ENCODE results near the gene GNAT1. TPM values are rescaled to one million over a fixed set of nuclear protein-coding genes. Genes with fewer than 3 reads are reported as not detected.

Gene GNAT1
- total RNA-seq, 1 donor from 2014 or later: not detected

DNA sequence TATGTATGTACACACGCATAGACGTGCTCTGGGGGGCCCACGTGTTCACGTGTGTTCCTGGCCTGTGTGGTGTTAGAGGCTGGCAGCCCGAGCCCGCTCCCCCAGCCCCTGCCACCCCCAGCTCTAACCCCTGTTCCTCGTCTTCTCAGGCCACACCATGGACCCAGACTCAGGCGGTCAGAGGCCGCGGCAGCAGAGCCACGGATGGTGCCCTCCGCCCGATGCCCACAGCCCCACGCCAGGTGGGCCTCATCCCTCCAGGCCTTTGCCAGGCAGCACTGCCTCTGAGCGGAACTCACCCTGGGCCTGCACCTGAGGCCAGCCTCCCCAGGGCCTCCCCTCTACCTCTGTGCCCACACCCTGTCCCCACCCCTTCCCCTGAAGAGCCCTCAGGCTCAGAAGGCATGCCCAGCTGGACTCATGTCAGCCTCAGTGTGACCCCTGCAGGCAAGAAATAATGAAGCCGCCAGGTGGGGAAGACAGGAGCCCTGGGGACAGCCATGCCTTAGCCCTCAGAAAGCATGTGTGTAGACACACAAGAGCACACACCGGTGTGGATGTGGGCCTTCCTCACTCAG is 16.4 kb upstream of the GNAT1 start:
- no peak for DNase-seq (ENCODE audit: low spot score in 2 of 2)
- FAIRE-seq: no peak

DNA sequence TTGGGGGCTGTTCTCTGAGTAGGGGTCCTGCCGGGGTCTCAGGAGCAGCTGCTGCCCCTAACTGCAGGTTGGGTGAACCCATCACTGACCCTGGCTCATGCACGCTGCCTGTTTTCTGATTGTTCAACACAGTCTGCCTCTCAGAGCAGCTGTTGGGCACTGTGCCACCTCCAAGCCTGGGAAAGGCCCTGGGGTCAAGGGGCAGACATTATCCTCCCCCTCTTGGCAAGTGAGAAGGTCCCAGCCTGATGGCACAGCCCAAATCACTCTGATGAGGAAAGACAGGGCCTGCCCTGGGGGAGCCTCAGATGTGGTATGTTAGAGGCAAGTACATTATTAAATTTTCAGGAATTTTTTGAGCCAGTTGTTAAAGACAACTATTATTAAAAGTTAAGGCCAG is 14.1 kb upstream of the GNAT1 start:
- DNase-seq (ENCODE audit: low spot score in 2 of 2): no peak
- FAIRE-seq: no peak

DNA sequence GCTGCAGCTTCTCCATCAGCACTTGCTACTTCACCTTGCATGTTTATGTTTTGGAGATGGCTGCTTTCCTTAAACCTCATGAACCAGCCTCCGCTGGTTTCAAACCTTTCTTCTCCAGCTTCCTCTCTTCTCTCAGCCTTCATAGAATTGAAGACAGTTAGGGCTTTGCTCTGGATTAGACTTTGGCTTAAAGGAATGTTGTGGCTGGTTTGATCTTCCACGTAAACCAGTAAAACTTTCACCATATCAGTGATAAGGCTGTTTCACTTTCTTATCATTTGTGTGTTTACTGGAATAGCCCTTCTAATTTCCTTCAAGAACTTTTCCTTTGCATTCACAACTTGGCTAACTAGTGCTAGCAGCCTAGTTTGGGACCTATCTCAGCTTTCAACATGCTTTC is 11.7 kb upstream of the GNAT1 start:
- DNase-seq (ENCODE audit: low spot score in 2 of 2): no peak
- FAIRE-seq: no peak

DNA sequence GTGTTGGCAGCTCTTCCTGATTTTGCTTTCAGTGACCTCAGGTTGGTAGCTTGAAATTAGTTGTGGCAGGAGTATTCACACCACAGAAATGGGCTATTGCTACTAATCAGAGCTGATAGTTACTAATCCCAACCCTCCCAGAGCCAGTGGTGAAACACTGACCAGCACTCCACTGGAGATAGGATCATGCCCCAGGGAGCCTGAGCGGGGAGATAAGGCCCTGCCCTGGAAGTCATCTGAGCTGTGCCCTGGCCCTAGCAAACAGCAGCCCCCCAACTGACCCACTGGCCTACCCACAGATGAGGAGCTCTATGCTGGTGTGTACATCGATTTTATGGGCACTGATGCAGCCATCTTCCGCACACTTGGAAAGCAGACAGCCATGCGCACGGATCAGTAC is 9.4 kb upstream of the GNAT1 start:
- DNase-seq (ENCODE audit: low spot score in 2 of 2) (no peak), FAIRE-seq (no peak)

DNA sequence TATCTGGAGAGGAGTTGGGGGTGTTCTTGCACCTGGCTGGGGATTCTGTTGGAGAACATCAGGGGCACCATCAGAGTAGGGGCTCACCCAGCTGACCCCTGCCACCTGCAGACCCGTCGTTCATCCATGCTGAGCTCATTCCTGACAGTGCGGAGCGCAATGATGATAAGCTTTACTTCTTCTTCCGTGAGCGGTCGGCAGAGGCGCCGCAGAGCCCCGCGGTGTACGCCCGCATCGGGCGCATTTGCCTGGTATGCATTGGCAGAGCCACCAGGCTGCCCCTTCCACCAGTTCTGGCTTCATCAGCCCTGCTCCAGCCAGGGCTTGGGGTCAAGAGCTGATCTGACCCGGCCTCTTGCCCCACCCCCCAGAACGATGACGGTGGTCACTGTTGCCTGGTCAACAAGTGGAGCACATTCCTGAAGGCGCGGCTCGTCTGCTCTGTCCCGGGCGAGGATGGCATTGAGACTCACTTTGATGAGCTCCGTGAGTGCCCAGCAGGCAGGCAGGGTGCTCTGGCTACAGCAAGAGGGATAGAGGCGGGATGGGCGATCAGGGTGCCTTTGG is 8.8 kb upstream of the GNAT1 start:
- DNase-seq (ENCODE audit: low spot score in 2 of 2) (no peak), FAIRE-seq (no peak)

DNA sequence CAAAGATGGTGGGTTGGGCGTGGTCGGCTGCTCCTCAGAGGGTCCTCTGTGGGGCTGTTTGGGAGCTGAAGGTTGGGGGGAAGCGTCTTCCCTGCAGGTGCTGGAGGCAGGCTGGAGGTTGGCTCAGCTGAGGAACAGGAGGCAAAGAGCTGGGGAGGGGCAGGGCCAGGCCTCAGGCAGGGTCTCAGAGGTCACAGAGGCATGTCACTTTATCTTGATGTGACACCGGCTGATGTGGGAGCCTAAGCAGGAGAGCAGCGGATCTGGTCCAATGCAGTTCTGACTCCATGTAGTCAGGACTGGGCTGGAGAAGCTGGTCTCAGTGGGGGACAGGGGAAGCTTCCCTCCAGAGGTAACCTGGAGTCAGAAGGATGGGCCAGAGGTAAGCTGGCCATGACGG is 7.7 kb upstream of the GNAT1 start:
- no peak for DNase-seq (ENCODE audit: low spot score in 2 of 2)
- FAIRE-seq: no peak

DNA sequence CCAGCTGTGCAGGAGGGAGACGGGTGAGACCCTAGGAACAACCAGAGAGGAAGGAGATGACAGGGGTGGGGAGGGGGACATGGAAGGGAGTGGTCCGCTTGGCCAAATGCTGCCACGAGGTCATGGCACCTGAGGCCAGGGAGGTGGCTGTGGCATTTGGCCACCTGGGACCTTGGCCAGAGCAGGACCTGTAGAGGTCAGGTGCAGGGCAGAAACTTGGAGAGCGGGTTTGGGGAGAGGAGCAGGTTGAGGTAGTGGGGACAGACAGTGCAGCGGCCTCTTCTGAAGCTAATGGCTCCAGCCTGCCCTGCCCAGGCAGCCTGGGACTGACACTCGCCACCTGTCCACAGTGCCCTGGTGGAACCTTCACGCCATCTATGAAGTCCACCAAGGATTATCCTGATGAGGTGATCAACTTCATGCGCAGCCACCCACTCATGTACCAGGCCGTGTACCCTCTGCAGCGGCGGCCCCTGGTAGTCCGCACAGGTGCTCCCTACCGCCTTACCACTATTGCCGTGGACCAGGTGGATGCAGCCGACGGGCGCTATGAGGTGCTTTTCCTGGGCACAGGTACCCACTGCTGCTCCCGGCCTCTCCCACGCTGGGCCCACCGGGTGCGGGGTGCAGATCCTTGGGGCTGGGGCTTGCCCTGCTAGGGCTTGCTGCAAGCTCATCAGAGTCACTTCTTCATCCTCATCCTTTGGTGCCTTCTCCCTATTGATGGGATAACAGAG is 7.0 kb upstream of the GNAT1 start:
- DNase-seq (ENCODE audit: low spot score in 2 of 2): no peak
- no peak for FAIRE-seq

DNA sequence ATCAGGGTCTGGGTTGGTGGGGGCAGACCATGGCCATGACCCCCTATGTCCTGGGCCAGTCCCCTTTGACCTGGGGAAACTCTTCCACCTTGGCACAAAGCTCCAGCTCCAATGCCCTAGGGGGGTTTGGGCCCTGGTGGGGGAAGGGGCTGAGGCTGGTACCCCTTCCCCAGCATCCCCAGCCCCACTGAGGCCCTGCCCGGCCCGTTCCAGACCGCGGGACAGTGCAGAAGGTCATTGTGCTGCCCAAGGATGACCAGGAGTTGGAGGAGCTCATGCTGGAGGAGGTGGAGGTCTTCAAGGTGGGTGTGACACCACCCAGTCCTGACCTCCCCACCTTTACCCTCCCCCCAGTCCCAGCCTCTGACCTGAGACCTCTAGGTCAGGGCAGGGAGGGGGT is 6.2 kb upstream of the GNAT1 start:
- FAIRE-seq (no peak), DNase-seq (ENCODE audit: low spot score in 2 of 2) (no peak)

DNA sequence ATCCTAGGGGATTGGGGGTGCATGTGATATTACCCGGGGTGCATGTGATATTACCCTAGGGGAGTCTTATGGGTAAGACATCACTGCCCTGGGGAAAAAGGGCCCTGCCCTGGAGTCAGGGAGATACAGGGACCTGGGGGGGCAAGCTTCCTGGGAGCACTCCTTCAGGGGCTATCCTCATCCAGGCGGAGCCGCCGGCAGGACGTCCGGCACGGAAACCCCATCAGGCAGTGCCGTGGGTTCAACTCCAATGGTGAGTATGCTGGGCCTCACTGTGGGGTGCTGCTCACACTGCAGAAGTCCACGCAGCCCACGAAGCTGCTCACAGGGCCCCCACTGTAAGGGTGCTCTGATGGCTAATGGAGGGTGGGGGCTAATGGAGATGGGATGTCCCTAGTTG is 5.3 kb upstream of the GNAT1 start:
- FAIRE-seq: no peak

DNA sequence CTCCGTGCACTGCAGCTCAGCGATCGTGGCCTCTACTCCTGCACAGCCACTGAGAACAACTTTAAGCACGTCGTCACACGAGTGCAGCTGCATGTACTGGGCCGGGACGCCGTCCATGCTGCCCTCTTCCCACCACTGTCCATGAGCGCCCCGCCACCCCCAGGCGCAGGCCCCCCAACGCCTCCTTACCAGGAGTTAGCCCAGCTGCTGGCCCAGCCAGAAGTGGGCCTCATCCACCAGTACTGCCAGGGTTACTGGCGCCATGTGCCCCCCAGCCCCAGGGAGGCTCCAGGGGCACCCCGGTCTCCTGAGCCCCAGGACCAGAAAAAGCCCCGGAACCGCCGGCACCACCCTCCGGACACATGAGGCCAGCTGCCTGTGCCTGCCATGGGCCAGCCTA is 3.7 kb upstream of the GNAT1 start:
- FAIRE-seq (no peak), DNase-seq (ENCODE audit: low spot score in 2 of 2) (no peak)

More for the DNA sequence above, 5.3 kb upstream of the GNAT1 start:
- no peak for DNase-seq (ENCODE audit: low spot score in 2 of 2)

DNA sequence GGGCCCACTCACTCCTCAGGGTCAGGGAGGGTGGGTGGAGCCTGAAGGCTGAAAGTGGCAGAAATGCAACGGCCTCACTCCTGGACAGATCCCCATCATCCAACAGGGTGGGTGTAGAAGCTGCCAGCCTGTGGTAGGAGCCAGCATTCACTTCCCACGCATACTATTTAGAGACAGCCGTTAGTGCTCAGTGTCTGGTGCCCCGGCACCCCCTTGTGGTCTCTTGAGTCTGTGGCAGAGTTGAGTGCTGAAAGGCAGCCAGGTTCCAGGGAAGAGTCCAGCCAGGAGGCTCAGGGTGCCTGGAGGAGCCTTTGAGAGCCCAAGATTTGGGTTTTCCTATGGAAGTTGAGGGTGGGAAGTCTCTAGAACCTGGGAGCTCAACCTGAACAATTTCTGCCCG is 2.1 kb upstream of the GNAT1 start:
- no peak for FAIRE-seq
- DNase-seq (ENCODE audit: low spot score in 2 of 2): peak; percentile 73 to 85

DNA sequence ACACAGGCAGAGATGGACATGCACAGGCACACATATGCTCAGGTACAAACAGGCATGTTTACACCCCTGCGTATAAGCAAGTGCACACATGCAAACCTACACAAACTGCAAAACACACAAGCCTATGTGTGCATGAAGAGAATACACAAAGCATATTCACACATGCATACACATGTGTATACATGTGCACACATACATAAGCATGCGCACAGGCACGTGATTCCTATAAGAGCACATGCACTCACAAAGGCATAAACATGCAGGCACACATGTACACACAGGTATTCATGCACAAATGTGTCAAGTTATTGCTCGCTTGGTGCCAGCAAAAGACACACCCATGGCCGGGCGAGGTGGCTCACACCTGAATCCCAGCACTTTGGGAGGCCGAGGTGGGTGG is 1.4 kb upstream of the GNAT1 start:
- FAIRE-seq (no peak), DNase-seq (ENCODE audit: low spot score in 2 of 2) (no peak)

DNA sequence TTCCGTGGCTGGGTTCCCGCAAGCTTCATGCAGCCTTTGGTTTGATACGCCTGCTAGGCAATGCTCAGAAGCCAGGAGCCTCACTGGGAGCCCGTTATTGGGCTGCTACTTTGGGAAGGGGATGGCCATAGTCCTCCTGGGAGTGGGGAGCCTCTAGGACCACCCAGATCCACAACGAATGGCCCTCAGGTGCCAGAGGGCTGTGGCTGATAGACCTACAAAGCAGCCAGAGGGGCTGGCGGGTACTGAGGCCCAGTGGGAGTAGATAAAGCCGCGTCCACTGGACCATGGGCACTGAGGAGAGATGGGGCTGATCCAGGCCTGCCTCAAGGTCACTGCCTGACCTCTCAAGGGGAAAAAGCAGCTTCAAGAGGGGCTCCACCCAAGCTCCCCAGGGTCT is 714 bp downstream of the GNAT1 start:
- FAIRE-seq: no peak
- no peak for DNase-seq (ENCODE audit: low spot score in 2 of 2)

DNA sequence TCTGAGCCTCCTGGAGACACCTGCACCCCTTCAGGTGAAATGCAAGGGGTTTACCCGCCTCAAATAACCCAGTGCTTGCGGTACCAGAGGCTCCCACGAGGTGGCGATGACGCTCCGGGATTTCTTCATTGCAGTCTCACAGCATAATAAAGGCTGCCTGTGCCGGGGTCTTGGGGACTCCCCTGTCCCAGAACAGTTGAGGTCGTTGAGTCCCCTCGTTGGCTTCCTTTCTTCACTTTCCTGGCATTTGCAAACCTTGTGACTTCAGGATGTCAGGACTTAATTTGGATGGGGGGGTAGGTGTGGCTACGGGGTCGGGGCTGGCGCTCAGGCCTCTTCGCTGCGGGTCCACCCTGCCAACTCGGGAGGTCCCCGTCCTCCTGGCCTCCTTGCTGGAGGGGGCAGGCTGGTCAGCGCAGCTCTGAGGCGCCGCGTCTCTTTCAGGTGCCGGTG is 1.3 kb downstream of the GNAT1 start:
- FAIRE-seq (no peak), DNase-seq (ENCODE audit: low spot score in 2 of 2) (peak; percentile 79 to 85)

DNA sequence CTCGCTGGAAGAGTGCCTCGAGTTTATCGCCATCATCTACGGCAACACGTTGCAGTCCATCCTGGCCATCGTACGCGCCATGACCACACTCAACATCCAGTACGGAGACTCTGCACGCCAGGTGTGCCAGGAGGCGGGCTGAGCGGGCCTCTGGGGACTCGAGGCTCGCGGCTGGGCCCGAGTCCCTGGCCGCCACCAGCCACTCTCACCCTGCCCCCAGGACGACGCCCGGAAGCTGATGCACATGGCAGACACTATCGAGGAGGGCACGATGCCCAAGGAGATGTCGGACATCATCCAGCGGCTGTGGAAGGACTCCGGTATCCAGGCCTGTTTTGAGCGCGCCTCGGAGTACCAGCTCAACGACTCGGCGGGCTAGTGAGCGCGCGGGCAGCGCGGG is 1.9 kb downstream of the GNAT1 start:
- DNase-seq (ENCODE audit: low spot score in 2 of 2) (no peak), FAIRE-seq (no peak)

DNA sequence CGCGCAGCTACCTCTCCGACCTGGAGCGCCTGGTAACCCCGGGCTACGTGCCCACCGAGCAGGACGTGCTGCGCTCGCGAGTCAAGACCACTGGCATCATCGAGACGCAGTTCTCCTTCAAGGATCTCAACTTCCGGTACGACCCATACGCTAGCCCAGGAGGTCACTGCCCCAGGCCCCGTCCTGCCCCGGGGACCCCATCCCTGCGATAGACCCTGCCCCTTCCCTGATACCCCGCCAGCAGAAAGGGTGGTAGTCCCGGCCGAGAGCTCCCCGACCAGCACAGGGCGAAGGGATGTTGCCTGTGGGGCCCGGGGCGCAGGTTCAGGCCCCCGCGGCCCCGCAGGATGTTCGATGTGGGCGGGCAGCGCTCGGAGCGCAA is 2.3 kb downstream of the GNAT1 start:
- DNase-seq (ENCODE audit: low spot score in 2 of 2) (no peak), FAIRE-seq (no peak)

DNA sequence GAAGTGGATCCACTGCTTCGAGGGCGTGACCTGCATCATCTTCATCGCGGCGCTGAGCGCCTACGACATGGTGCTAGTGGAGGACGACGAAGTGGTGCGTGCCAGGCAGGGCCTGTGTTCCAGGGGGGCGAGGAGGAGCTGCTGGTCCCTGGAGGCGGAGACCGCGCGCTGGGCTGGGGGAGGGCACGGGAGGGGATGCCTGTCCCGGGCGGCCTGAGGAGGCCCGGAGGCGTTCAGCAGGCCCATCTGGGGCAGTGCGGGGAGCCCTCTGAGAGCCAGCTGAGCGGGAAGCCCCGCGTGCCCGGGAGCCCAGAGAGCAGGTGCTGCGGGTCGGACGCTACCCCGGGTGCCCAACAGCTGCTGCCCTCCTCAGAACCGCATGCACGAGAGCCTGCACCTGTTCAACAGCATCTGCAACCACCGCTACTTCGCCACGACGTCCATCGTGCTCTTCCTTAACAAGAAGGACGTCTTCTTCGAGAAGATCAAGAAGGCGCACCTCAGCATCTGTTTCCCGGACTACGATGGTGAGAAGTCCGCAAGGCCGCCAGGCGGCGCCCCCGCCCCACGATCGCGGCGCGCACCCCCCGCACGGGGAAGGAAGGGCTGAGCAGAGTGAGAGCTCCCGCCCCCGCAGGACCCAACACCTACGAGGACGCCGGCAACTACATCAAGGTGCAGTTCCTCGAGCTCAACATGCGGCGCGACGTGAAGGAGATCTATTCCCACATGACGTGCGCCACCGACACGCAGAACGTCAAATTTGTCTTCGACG is 2.9 kb downstream of the GNAT1 start:
- FAIRE-seq (no peak), DNase-seq (ENCODE audit: low spot score in 2 of 2) (peak; percentile 90 to 92)

DNA sequence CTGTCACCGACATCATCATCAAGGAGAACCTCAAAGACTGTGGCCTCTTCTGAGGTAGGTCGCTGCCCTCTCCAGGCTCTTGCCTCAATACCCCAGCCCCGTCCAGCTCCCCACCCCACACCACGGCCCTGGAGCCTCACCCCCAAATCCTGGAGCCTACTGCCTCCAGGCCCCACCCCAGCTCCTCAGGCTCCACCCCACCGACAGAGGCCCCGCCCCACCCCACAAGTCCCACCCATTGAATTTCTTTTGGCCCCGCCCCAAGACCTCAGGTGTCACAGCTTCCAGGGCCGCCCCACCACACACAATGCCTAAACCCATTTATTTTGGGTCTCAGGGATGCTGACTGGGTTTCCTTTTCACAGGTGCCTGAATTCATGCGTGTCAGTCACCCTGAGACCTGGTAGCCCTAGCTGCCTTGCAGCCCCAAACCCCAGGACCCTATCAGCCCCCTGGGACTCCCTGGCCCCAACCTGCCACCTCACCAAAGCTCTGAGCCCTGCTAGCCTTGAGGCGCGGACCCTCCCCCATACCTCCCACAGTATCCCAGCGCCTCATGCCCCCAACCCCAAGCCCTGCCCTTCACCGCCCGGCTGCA is 3.6 kb downstream of the GNAT1 start:
- DNase-seq (ENCODE audit: low spot score in 2 of 2): no peak
- no peak for FAIRE-seq

DNA sequence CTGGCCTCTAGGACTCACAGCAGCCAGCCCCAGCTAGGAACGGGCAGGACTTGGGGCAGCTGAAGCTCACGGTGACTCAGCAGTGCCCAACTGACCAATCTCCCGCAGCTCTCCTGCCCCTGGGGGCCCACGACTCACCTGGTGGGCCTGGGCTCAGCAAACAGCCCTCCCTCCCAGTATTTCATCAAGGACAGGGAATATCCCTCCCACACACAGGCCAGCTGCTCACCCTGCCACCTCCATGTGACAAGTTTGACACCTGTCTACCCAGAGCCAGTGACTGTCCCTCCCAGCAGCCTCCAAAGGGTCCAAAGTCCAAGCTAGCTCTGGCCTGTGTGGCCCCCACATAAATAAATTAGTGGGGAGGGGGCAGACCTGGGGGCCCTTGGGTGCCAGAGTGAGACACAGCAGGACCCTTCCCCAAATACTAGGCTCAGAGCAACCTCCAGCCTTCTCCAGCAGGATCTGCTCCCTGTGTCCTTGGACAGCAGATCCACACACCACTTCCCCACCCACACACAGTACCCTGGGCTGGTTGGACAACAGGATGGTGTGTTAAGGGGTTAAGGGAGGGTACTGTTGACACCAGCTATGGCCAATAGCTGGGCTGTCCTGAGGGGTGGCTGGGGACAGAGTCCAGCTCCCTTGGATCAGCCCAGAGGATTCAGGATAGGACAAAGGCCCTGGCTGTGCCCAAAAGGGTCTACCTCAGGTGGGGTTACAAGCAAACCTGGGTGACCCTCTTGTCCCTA is 4.3 kb downstream of the GNAT1 start:
- FAIRE-seq (no peak), DNase-seq (ENCODE audit: low spot score in 2 of 2) (no peak)

DNA sequence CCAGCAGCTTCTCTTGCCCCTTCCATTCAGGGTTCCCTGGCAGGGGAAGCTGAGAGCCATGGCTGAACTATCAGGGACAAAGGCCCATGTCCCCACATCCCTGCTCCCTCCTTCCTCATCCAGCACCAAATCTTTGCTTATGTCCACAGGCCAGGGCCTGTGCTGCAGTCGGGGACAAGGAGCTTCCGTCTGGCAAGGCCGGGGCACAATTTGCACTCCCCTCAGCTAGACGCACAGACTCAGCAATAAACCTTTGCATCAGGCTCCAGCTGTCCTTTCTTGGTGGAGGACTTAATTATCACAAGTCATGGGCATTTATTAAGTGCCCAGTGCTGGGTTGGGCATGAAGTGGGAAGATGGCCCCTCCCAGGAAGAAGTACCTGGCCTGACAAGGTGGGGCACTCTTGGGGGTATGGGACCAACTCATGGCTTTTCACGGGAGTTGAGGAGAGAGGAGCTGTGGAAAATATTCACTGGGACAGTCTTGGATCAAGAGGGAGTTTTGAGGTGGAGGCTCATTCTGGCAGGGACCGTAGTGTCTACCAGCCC is 4.9 kb downstream of the GNAT1 start:
- DNase-seq (ENCODE audit: low spot score in 2 of 2) (no peak), FAIRE-seq (no peak)

Measured in frontal cortex (tissue), 4 donors.